Endothelial cell of umbilical vein (primary cell): ENCODE results near the gene DDX31. TPM values are rescaled to one million over a fixed set of nuclear protein-coding genes. Genes with fewer than 3 reads are reported as not detected.

Experiments
- BruUV-seq: library from RNA; stranded (reverse); fragments of 400-500 nt; replicated peaks from 2 replicates; lab custom pipeline; 2021; lab: Mats Ljungman, UMichigan
- CTCF ChIA-PET: fragments of 300-600, 350-600 bp; sonication (Branson Sonifier 250); formaldehyde crosslinking; loops from one replicate; lab custom pipeline; 2021; ENCODE audit warnings: antibody characterized with exemption, inconsistent platforms; lab: Charles Lee
- POLR2A ChIA-PET: fragments of 300-600, 350-600 bp; sonication (Branson Sonifier 250); formaldehyde crosslinking; loops from one replicate; lab custom pipeline; 2021; ENCODE audit warnings: antibody characterized with exemption, inconsistent platforms; lab: Charles Lee
- DNase-seq: peaks from one replicate; pipeline ENCODE4 v3.0.0-alpha.2; 2011; ENCODE audit warnings: low read depth, low spot score
- FAIRE-seq: peaks from 2 replicates; lab custom pipeline; 2011; peaks lifted over from hg19 to GRCh38; lab: Jason Lieb, UNC
- H2AFZ ChIP-seq: 2 replicates; pipeline ENCODE4 v1.6.0; 2012; ENCODE audit warnings: low read depth, low read length, control low read depth, inconsistent platforms
- H3K27ac ChIP-seq: 2 replicates; pipeline ENCODE4 v1.5.1; 2011; ENCODE audit warnings: low read depth, mild to moderate bottlenecking, control low read depth, low read length, moderate library complexity; ENCODE audit not compliant: insufficient read depth
- H3K27me3 ChIP-seq, 2 experiments: 2 replicates each; pipeline versions ENCODE4 v1.6.0 to v1.6.1; 2011; ENCODE audit warnings: low read length in 2 of 2, mixed read lengths in 1 of 2; ENCODE audit not compliant: control insufficient read depth in 2 of 2, insufficient read depth in 2 of 2
- H3K36me3 ChIP-seq, 2 experiments: 2 replicates in 1 of 2; 3 replicates in 1 of 2; pipeline ENCODE4 v1.5.1; 2011; ENCODE audit warnings: low read length in 2 of 2, mild to moderate bottlenecking in 1 of 2, moderate library complexity in 1 of 2; ENCODE audit not compliant: control insufficient read depth in 2 of 2, insufficient read depth in 2 of 2; ENCODE audit errors: extremely low read depth in 1 of 2
- H3K4me1 ChIP-seq: 3 replicates; pipeline ENCODE4 v1.5.1; 2011; ENCODE audit warnings: mild to moderate bottlenecking, low read length; ENCODE audit not compliant: control insufficient read depth, insufficient read depth; ENCODE audit errors: extremely low read depth
- H3K4me2 ChIP-seq: 2 replicates; pipeline ENCODE4 v1.6.1; 2011; ENCODE audit warnings: low read length, control low read depth, mixed read lengths; ENCODE audit not compliant: insufficient read depth
- H3K4me3 ChIP-seq, 3 experiments: fragments of 200-600 bp in 1 of 3; sonication (generic), shearing (Covaris generic) in 1 of 3; replicated peaks in 1 of 3; 2 replicates each; pipeline ENCODE4 v1.5.1; 2011 to 2016; ENCODE audit warnings: control low read depth in 3 of 3, low read length in 3 of 3, mild to moderate bottlenecking in 2 of 3, inconsistent platforms in 1 of 3, low read depth in 1 of 3, moderate library complexity in 1 of 3; ENCODE audit not compliant: insufficient read depth in 1 of 3
- H3K79me2 ChIP-seq: 2 replicates; pipeline ENCODE4 v1.6.0; 2012; ENCODE audit warnings: low read length, inconsistent platforms; ENCODE audit not compliant: control insufficient read depth, insufficient read depth
- H3K9ac ChIP-seq: replicated peaks from 2 replicates; pipeline ENCODE3; 2011; ENCODE audit warnings: low read length, control low read depth; ENCODE audit not compliant: insufficient read depth; ENCODE audit errors: extremely low read depth
- H3K9me1 ChIP-seq: replicated peaks from 3 replicates; pipeline ENCODE4 v1.6.0; 2011; ENCODE audit warnings: mild to moderate bottlenecking, low read length; ENCODE audit not compliant: control insufficient read depth, insufficient read depth; ENCODE audit errors: extremely low read depth
- H3K9me3 ChIP-seq: replicated peaks from 2 replicates; pipeline ENCODE4 v1.5.1; 2012; ENCODE audit warnings: low read length, inconsistent platforms; ENCODE audit not compliant: control insufficient read depth, insufficient read depth
- H4K20me1 ChIP-seq: replicated peaks from 2 replicates; pipeline ENCODE3; 2011; ENCODE audit warnings: mild to moderate bottlenecking, low read length; ENCODE audit not compliant: control insufficient read depth, insufficient read depth; ENCODE audit errors: extremely low read depth
- CTCF ChIP-seq, 2 donors: IDR thresholded peaks; 1 replicate in 1 of 2; 2 replicates in 1 of 2; pipeline ENCODE4 v1.5.1; 2011; ENCODE audit warnings: low read length in 2 of 2, mild to moderate bottlenecking in 2 of 2, moderate library complexity in 2 of 2, control low read depth in 1 of 2, inconsistent platforms in 1 of 2, low read depth in 1 of 2; ENCODE audit not compliant: insufficient read depth in 1 of 2; ENCODE audit errors: extremely low read depth in 1 of 2
- EZH2 ChIP-seq: IDR thresholded peaks from 2 replicates; pipeline ENCODE4 v1.6.1; 2012; ENCODE audit warnings: borderline replicate concordance, low read depth, mild to moderate bottlenecking, moderate library complexity, low read length, inconsistent platforms; ENCODE audit not compliant: severe bottlenecking
- FOS ChIP-seq: IDR thresholded peaks from 2 replicates; pipeline ENCODE4 v1.6.1; 2011; ENCODE audit warnings: mild to moderate bottlenecking, low read length, moderate library complexity, borderline replicate concordance; ENCODE audit not compliant: insufficient read depth
- GATA2 ChIP-seq: IDR thresholded peaks from 2 replicates; pipeline ENCODE4 v1.7.0; 2011; ENCODE audit warnings: low read depth, mild to moderate bottlenecking, moderate library complexity, mixed read lengths, low read length; ENCODE audit not compliant: insufficient read length, insufficient read depth
- JUN ChIP-seq: IDR thresholded peaks from 2 replicates; pipeline ENCODE4 v1.6.1; 2011; ENCODE audit warnings: borderline replicate concordance, low read depth; ENCODE audit not compliant: insufficient read length, insufficient read depth
- MAX ChIP-seq: IDR thresholded peaks from 2 replicates; pipeline ENCODE4 v1.6.1; 2011; ENCODE audit not compliant: insufficient read depth, insufficient read length
- MYC ChIP-seq: IDR thresholded peaks from one replicate; pipeline ENCODE4 v1.6.1; 2011; ENCODE audit warnings: mild to moderate bottlenecking, low read depth, low read length
- POLR2A ChIP-seq: IDR thresholded peaks from 2 replicates; pipeline ENCODE4 v1.6.1; 2012; ENCODE audit warnings: low read depth, mild to moderate bottlenecking, control low read depth, low read length
- POLR2AphosphoS5 ChIP-seq: IDR thresholded peaks from 2 replicates; pipeline ENCODE4 v1.6.1; 2012; ENCODE audit warnings: low read depth, mild to moderate bottlenecking, control low read depth, low read length, moderate library complexity; ENCODE audit not compliant: insufficient read depth
- dilution Hi-C: fragments of 300-500 bp; cut with MboI; formaldehyde crosslinking; loops from one replicate; pipeline ENCODE4 v1.15.0; 2019; ENCODE audit warnings: low sequenced_read_pairs; ENCODE audit not compliant: extremely low pct_ligation_motif_present
- intact Hi-C: fragments of 100-400 bp; cut with micrococcal nuclease; formaldehyde crosslinking; loops from one replicate; pipeline ENCODE4 v1.10.0; 2022
- polyA plus RNA-seq, 4 experiments: library from polyadenylated mRNA; depleted of rRNA in 3 of 4; stranded (reverse) in 3 of 4; unstranded in 1 of 4; fragments of >200 nt; gene quantifications; 2 replicates each; pipeline versions ENCODE4 v1.2.1 to v1.2.3, GENCODE V29; 2011 to 2012; ENCODE audit warnings: missing spikeins in 1 of 4
- total RNA-seq: library from RNA; stranded (reverse); gene quantifications from 2 replicates; pipeline ENCODE4 v1.2.3, GENCODE V29; 2021

Gene DDX31
- total and polyA plus RNA-seq, 2 donors (not counting 3 experiments of a cell fraction or from before 2014, with no cell fraction given) = 8.0 to 16.3 TPM

DNA sequence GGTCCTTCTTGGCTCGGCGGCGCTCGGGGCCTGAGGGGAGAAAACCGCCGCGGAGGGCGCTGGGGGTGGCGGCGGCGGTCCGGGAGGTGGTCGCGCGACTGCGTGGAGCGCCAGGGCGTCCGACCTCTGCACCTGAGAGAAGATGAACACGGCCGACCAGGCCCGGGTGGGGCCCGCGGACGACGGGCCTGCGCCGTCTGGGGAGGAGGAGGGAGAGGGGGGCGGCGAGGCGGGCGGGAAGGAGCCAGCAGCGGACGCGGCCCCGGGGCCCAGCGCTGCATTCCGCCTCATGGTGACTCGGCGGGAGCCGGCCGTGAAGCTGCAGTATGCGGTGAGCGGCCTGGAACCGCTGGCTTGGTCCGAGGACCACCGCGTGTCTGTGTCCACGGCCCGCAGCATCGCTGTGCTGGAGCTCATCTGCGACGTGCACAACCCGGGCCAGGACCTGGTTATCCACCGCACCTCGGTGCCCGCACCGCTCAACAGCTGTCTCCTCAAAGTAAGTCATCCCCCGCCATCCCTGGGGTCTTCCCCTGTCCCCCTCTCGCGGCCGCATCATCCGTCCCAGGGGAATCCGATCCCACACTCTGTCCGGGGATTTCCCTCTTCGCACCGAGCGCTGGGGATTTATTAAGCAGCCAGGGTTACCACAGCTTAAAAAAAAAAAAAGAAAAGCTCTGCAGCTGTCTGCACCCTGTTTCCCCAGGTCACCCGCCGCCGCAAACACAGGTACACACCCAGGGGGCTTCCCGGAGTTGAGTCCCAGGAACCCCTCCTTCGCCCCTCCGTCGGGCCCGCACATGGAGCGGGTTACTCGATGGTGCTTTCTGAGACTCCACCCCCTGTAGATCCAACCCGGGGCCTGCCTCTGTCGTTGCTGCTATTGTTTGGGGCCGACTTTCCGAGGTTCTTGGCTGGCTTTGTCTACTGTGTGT, 941 bp upstream of the DDX31 start, which contains the start of gene GTF3C4:
GTF3C4 (plus strand) TSS at position 8 of the 935 bp plus-strand sequence; CDS start at position 143, 135 bp downstream.
- peak within 1 kb of the TSS; percentile 91 for H2AFZ ChIP-seq
- H3K9me3 ChIP-seq = no peaks in the 10 kb centered on the region
- POLR2A ChIA-PET = interaction anchor here (0.7 kb wide), 1 partner anchor 108 kb away, joined by 6 read pairs; no protein-coding TSS in a partner anchor
- dilution Hi-C loops = no loop called here
- no TSS peak for BruUV-seq
- H3K27me3 ChIP-seq = no peaks in the 10 kb centered on the region
- H3K27ac ChIP-seq = peak within 1 kb of the TSS; percentile 90
- no peaks in the 10 kb centered on the region for H3K9me1 ChIP-seq
- intact Hi-C loops = loop anchor here (1.0 to 10.0 kb wide), 4 partner anchors 104 to 274 kb away; partner anchors contain the start of genes CFAP77 and TSC1
- CTCF ChIA-PET = interaction anchor here (1.1 to 4.0 kb wide), 5 partner anchors 13 to 231 kb away, joined by 3 to 15 read pairs (median 9); no protein-coding TSS in a partner anchor
- TF ChIP-seq MYC = no peak
- TF ChIP-seq POLR2A = no peak
- TF ChIP-seq EZH2 = no peak
- TF ChIP-seq MAX = no peak
- no peak for TF ChIP-seq GATA2
- no peak for TF ChIP-seq POLR2AphosphoS5
- TF ChIP-seq CTCF (IDR thresholded peaks at IDR 0.05; ENCODE audit: extremely low read depth in 1 of 2, insufficient read depth in 1 of 2, low read depth in 1 of 2, low read length in 2 of 2) = no peak
- TF ChIP-seq JUN = no peak
- TF ChIP-seq FOS = no peak
- peaks cover 21% of the 10 kb centered on the region for H3K4me1 ChIP-seq
- H3K4me3 ChIP-seq = peak within 1 kb of the TSS; percentile 74 to 92 (median 78)
- DNase-seq (peak; percentile 58), FAIRE-seq (peak; percentile 4)
- peak within 1 kb of the TSS; percentile 88 for H3K4me2 ChIP-seq
- H3K36me3 ChIP-seq = no peaks in the 10 kb centered on the region
- H3K79me2 ChIP-seq = peaks cover 78% of the 10 kb centered on the region
- H4K20me1 ChIP-seq = no peaks in the 10 kb centered on the region
- peak within 1 kb of the TSS; percentile 99 for H3K9ac ChIP-seq
